GM12801 (cell line): ENCODE data around the gene TEX19.

ENCODE experiments used
- TF ChIP-seq, protein P1 (sequence below): IDR thresholded peaks from one replicate; pipeline ENCODE4 v1.5.1; 2011; ENCODE audit warnings: control low read depth; ENCODE audit not compliant: insufficient read length; ENCODE audit errors: extremely low read depth

Gene TEX19

DNA sequence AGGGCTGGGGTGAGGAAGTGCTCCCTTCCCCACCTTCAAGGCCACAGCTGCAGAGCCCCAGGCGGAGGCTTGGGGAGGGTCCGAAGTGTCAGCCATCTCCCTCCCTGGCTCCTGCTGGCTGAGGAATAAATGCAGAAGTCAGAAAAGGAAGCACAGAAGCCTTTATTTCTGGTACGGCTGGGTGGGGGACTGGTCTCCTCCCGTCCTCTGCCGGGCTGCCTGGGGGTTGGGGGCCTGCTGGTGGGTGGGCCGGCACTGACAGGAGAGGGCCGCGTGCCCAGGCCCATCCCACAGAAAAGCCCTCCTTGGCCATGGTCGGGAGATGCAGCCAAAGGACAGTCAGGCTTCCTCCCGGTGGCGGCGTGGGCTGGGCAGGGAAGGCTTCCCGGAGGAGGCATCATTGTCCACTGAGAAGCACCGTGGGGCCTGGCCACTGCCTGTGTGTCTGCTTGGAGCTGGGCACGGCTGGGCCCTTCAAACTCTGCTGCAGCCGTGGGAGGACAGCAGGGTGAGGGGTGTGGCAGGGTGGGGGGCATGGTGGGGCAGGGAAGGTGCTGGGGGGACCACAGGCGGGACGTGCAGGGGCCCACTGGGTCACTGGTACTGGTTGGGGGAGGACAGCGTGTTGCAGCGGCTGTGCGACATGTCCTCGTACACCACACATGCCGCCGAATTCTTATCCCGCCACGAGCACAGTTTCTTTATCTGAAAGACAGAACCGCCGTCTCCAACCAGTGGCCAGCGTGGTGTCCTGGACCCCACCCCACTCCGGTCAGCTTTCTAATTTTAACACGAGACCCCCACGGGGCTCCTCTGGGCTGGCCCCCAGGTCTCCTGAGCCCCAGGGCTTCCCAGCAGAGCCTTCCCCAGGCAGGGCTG, 44.1 kb upstream of the TEX19 start:
- TF ChIP-seq, protein P1, sequence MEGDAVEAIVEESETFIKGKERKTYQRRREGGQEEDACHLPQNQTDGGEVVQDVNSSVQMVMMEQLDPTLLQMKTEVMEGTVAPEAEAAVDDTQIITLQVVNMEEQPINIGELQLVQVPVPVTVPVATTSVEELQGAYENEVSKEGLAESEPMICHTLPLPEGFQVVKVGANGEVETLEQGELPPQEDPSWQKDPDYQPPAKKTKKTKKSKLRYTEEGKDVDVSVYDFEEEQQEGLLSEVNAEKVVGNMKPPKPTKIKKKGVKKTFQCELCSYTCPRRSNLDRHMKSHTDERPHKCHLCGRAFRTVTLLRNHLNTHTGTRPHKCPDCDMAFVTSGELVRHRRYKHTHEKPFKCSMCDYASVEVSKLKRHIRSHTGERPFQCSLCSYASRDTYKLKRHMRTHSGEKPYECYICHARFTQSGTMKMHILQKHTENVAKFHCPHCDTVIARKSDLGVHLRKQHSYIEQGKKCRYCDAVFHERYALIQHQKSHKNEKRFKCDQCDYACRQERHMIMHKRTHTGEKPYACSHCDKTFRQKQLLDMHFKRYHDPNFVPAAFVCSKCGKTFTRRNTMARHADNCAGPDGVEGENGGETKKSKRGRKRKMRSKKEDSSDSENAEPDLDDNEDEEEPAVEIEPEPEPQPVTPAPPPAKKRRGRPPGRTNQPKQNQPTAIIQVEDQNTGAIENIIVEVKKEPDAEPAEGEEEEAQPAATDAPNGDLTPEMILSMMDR, result no peak

DNA sequence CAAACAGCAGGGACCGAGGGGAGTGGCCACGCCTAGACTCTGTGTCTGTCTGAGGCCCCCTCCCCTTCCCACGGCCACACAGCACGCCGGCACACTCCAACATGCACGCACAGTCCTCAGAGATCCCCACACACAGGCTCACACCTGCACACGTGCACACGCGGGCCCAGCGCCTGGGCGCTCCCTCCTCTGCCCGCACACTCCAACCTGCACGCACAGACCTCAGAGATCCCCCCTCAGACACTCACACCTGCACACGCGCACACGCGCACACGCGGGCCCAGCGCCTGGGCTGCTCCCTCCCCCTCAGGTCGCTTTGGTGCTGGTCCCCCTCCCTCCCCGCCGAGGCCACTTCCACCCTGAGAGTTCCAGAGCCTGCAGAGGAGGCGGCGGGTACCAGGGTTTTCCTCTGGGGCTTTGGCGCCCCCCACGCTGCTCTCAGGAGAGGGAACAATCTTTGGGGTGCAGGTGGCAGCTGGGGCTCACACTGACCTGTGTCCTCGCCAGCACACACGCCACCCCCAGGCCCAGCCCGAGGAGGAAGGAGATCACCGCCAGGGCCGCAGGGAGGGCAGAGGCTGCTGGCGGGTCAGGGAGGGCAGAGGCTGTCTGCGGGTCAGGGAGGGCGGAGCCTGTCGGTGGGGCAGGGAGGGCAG, 43.2 kb upstream of the TEX19 start:
- TF ChIP-seq, protein P1, result no peak

- TF ChIP-seq, protein P1, result no peak
These were observed 42.2 kb upstream of the TEX19 start for GRCh38 chr17:82316651-82317393.

GRCh38 chr17:82317394-82318168, 41.5 kb upstream of the TEX19 start, which contains the start of gene CD7:
Gene CD7, minus strand, starts transcription at chr17:82317608. Its CDS starts 113 bp downstream, at chr17:82317495.
- TF ChIP-seq, protein P1, result no peak

- TF ChIP-seq, protein P1, result no peak
These were observed 40.9 kb upstream of the TEX19 start for GRCh38 chr17:82318169-82318498.

- TF ChIP-seq, protein P1, result no peak
These were observed 40.1 kb upstream of the TEX19 start for GRCh38 chr17:82318772-82319606.
